Measurements from ENCODE around the gene DUSP2. TPM values are rescaled to one million over a fixed set of nuclear protein-coding genes. Genes with fewer than 3 reads are reported as not detected.
A peak's percentile ranks its signal among the peaks of the same experiment; 100 is the strongest.

Gene DUSP2
- total RNA-seq, 2 experiments from 2014 or later, result 248 to 407 TPM

DNA sequence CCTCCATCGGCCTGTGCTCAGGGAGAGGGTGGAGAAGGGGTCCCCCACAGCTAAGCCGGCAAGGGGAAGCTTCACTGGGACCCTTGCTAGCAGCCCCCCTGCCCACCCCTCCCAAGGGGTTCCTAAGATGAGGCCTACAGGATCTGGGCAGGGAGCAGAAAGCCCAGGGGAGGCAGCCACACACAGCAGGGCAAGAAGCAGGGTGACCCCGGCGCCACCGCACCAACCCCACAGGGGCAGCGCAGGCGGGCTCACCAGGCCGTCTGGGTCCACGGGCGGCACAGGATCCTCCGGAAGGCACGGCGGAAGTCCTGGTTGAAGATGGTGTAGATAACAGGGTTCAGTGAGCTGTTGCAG is 30.7 kb downstream of the DUSP2 start:
- intact Hi-C loops (cut with DNase I, micrococcal nuclease), result loop anchor here in 1 of 2 experiments (10.0 kb wide), 1 partner anchor 110 kb away; no protein-coding TSS in a partner anchor
- POLR2A ChIA-PET, result no interaction called here
- no peak for ATAC-seq
- no peaks in the 10 kb centered on the region for H3K9me3 Mint-ChIP-seq (ENCODE audit: low read depth)
- H3K4me1 Mint-ChIP-seq, result peaks cover 10% of the 10 kb centered on the region
- peaks cover 14% of the 10 kb centered on the region for H3K27me3 Mint-ChIP-seq
- H3K27ac Mint-ChIP-seq, result no peak overlapping the region
- no peaks in the 10 kb centered on the region for H3K36me3 Mint-ChIP-seq (ENCODE audit: low read depth)
- CTCF ChIA-PET, result interaction anchor here (0.7 to 4.2 kb wide), 4 partner anchors 12 to 60 kb away, joined by 3 to 33 read pairs (median 12); no protein-coding TSS in a partner anchor
- no peak overlapping the region for H3K4me3 Mint-ChIP-seq
- DNase-seq, result no peak

DNA sequence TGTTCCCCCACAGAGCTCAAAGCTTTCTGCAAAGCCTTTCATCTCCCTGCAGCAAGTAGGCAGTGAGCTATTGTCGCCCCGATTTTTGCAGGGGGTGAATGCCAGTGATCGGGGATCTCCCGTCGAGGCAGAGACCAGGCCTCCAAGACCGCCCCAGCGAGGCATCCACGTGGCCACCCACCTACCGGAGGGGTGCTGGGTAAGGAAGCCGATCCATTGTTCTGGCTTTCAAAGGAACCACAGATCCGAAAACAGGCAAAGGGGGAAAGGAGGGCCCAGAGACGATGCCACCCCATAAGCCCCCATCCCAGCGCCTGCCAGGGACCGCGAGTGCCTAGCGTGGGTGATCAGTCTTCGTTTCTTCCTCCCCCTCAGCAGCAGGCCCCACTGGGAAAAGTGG is 31.3 kb downstream of the DUSP2 start:
- intact Hi-C loops (cut with DNase I, micrococcal nuclease), result loop anchor here in 1 of 2 experiments (10.0 kb wide), 1 partner anchor 109 kb away; no protein-coding TSS in a partner anchor
- ChIA-PET CTCF (interaction anchor here (0.6 to 2.1 kb wide), 4 partner anchors 9 to 61 kb away, joined by 3 to 19 read pairs (median 3); no protein-coding TSS in a partner anchor), POLR2A (interaction anchor here (0.6 kb wide), 1 partner anchor 60 kb away, joined by 3 read pairs; no protein-coding TSS in a partner anchor)
- no peak for ATAC-seq
- H3K36me3 Mint-ChIP-seq (ENCODE audit: low read depth), result no peaks in the 10 kb centered on the region
- peaks cover 10% of the 10 kb centered on the region for H3K4me1 Mint-ChIP-seq
- peaks cover 9% of the 10 kb centered on the region for H3K27me3 Mint-ChIP-seq
- no peak overlapping the region for H3K4me3 Mint-ChIP-seq
- no peak for DNase-seq
- H3K9me3 Mint-ChIP-seq (ENCODE audit: low read depth), result no peaks in the 10 kb centered on the region
- H3K27ac Mint-ChIP-seq, result no peak overlapping the region

GRCh38 chr2:96113367-96113677 is 31.9 kb downstream of the DUSP2 start:
- ChIA-PET POLR2A (interaction anchor here (0.6 kb wide), 1 partner anchor 61 kb away, joined by 3 read pairs; no protein-coding TSS in a partner anchor), CTCF (interaction anchor here (0.7 to 2.1 kb wide), 6 partner anchors 14 to 164 kb away, joined by 3 to 19 read pairs (median 3); partner anchors contain the start of gene ASTL)
- Mint-ChIP-seq H3K9me3 (ENCODE audit: low read depth) (no peaks in the 10 kb centered on the region), H3K4me1 (peaks cover 10% of the 10 kb centered on the region), H3K36me3 (ENCODE audit: low read depth) (no peaks in the 10 kb centered on the region), H3K27me3 (peaks cover 6% of the 10 kb centered on the region), H3K4me3 (no peak overlapping the region), H3K27ac (no peak overlapping the region)
- intact Hi-C loops (cut with DNase I, micrococcal nuclease), result loop anchor here in 1 of 2 experiments (10.0 kb wide), 1 partner anchor 109 kb away; no protein-coding TSS in a partner anchor
- no peak for ATAC-seq
- DNase-seq, result peak; percentile 66

DNA sequence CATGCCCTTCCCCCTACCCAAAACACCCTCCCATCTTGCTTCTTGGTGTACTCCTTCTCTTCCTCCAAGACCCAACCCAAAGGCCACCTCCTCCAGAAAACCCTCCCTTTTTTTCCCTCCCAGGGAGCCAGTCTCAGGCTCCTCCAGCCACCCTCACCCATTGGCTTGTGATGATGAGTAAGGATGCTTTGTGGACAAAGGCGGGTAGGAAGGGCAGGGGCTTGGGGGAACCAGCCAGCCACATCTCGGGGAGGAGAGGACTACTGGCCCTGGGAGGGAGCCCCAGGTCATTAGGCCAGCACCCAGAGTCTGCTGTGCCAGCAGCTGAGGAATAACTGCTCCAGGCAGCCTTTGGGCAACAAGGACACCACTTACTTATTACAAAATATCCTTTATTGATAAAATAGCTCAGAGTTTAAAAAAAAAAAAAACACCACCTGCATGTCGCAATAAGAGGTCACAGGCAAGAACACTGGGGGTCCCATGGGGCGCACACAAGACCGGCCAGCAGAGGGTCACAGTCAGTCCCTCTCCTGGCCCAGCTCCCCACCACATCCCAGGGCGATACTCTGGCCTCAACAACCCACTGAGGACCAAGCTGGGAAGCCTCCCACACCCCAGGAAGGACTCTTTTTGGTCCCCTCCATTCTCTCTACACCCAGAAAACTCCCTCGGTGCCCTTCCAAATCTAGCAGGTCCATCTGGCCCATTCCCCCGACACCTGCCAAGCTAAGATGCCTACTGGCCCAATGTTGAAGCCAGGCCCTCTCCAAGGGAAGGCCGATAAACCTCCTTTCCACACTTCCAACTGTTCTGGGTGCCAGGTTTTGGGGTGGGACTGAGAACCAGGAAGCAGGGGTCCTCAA is 32.5 kb downstream of the DUSP2 start:
- no peak for DNase-seq
- POLR2A ChIA-PET, result interaction anchor here (0.7 kb wide), 1 partner anchor 488 kb away, joined by 3 read pairs; no protein-coding TSS in a partner anchor
- no peaks in the 10 kb centered on the region for H3K36me3 Mint-ChIP-seq (ENCODE audit: low read depth)

DNA sequence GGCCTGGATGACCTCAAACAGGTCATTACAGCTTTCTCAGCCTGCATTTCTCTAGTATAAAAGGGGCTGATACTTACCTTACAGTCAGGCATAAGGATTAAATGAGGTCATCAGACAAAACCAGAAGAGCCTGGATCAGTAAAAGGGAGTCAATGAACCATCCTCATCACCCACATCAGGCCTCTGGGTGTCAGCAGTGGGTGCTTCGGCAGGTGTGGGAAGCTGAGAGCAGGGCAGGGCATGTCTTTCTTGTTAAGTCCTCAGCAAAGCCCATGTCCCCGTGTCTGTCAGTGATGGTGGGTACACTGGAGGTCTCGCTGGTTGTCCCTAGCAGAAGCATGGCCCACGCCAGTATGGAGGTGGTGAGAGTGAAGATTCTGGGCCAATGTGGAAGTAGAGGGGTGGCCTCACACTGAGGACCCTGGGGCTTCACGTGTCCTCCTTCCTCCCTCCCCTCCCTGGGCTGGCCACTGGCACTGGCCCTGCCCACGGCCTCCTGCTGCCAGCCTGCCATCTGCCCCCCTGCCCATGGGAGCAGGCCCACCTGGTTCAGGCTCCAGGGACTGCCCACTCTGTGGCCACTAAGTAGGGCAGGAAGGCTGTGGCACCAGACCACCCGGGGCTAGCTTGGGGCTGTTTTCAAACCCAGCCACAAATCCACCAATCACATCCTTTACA is 33.3 kb downstream of the DUSP2 start:
- ChIA-PET POLR2A (no interaction called here), CTCF (interaction anchor here (0.6 to 1.8 kb wide), 5 partner anchors 27 to 119 kb away, joined by 3 to 7 read pairs (median 5); partner anchors contain the start of gene ASTL)
- Mint-ChIP-seq H3K4me1 (peaks cover 3% of the 10 kb centered on the region), H3K27me3 (peaks cover 6% of the 10 kb centered on the region), H3K27ac (no peak overlapping the region), H3K36me3 (ENCODE audit: low read depth) (no peaks in the 10 kb centered on the region), H3K9me3 (ENCODE audit: low read depth) (no peaks in the 10 kb centered on the region), H3K4me3 (no peak overlapping the region)
- ATAC-seq (peak; percentile 24), DNase-seq (peak; percentile 22)
- intact Hi-C loops (cut with DNase I, micrococcal nuclease), result loop anchor here in 1 of 2 experiments (10.0 kb wide), 1 partner anchor 107 kb away; no protein-coding TSS in a partner anchor

More for the DNA sequence above, 32.5 kb downstream of the DUSP2 start:
- no peak for ATAC-seq
- H3K27me3 Mint-ChIP-seq, result peaks cover 6% of the 10 kb centered on the region
- H3K9me3 Mint-ChIP-seq (ENCODE audit: low read depth), result no peaks in the 10 kb centered on the region
- intact Hi-C loops (cut with DNase I, micrococcal nuclease), result loop anchor here in 1 of 2 experiments (10.0 kb wide), 1 partner anchor 108 kb away; no protein-coding TSS in a partner anchor
- H3K27ac Mint-ChIP-seq, result no peak overlapping the region
- peaks cover 5% of the 10 kb centered on the region for H3K4me1 Mint-ChIP-seq
- CTCF ChIA-PET, result interaction anchor here (0.6 to 2.1 kb wide), 6 partner anchors 14 to 164 kb away, joined by 3 to 19 read pairs (median 3); partner anchors contain the start of gene ASTL
- no peak overlapping the region for H3K4me3 Mint-ChIP-seq

DNA sequence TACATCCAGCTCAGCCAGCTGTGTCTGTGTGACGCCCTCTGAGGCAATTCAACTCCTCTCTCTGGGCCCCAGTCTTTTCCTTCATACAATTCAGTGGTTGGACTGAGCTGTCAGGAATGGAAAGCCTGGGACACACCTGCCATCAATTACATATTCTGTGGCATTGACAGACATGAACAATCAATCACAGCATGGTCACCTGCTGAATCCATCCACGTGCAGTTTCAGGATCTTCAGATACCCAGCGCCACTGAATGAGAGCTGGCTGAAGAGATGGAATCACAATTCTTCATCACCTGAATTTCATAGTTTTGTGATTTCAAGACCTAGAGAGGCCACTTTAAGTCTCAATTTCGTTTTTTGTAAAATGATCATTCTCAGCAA is 34.0 kb downstream of the DUSP2 start:
- DNase-seq (no peak), ATAC-seq (no peak)
- intact Hi-C loops (cut with DNase I, micrococcal nuclease), result loop anchor here in 1 of 2 experiments (10.0 kb wide), 1 partner anchor 106 kb away; no protein-coding TSS in a partner anchor
- H3K27ac Mint-ChIP-seq, result no peak overlapping the region
- ChIA-PET CTCF (interaction anchor here (0.6 to 1.8 kb wide), 3 partner anchors 64 to 119 kb away, joined by 3 to 7 read pairs (median 5); no protein-coding TSS in a partner anchor), POLR2A (no interaction called here)
- peaks cover 3% of the 10 kb centered on the region for H3K4me1 Mint-ChIP-seq
- peaks cover 6% of the 10 kb centered on the region for H3K27me3 Mint-ChIP-seq
- H3K4me3 Mint-ChIP-seq, result no peak overlapping the region
- no peaks in the 10 kb centered on the region for H3K36me3 Mint-ChIP-seq (ENCODE audit: low read depth)
- H3K9me3 Mint-ChIP-seq (ENCODE audit: low read depth), result peaks cover under 1% of the 10 kb centered on the region

GRCh38 chr2:96110621-96111256 is 34.5 kb downstream of the DUSP2 start:
- CTCF ChIA-PET, result interaction anchor here (0.7 to 1.8 kb wide), 3 partner anchors 64 to 118 kb away, joined by 4 to 7 read pairs (median 5); no protein-coding TSS in a partner anchor
- H3K27me3 Mint-ChIP-seq, result peaks cover 4% of the 10 kb centered on the region
- DNase-seq (no peak), ATAC-seq (no peak)
- peaks cover 2% of the 10 kb centered on the region for H3K4me1 Mint-ChIP-seq
- no peak overlapping the region for H3K27ac Mint-ChIP-seq
- no peak overlapping the region for H3K4me3 Mint-ChIP-seq
- H3K36me3 Mint-ChIP-seq (ENCODE audit: low read depth), result no peaks in the 10 kb centered on the region
- POLR2A ChIA-PET, result no interaction called here
- intact Hi-C loops (cut with DNase I, micrococcal nuclease), result loop anchor here in 1 of 2 experiments (10.0 kb wide), 1 partner anchor 106 kb away; no protein-coding TSS in a partner anchor
- H3K9me3 Mint-ChIP-seq (ENCODE audit: low read depth), result peaks cover 2% of the 10 kb centered on the region

DNA sequence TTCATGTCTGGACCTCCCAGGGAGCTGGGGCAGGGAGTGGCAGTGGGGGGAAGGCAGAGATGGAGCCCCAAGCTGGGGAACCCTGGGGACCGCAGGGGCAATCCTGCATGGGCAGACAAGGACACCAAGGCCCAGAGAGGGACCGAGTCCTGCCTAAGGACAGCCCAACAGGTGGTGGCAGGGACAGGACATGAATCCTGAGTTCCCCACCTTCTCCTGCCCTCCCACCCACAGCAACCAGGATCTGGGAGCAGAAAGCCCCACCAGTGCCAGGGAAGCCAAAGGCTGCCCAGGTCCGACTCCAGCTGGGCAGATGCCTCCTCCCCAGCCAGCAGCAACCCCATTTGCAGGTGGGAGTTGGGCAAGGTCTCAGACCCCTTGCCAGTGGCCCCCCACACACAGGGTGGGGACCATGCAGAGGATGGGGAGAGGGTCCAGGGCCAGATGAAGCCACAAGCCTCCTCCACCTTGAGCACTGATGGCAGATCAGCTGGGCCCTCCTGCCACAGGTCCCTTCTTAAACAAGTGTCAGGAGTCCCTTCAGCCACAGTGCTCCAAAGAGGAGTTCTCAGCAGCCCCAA is 35.2 kb downstream of the DUSP2 start:
- CTCF ChIA-PET, result interaction anchor here (0.6 to 0.7 kb wide), 2 partner anchors 29 to 89 kb away, joined by 3 to 4 read pairs; no protein-coding TSS in a partner anchor
- ATAC-seq (no peak), DNase-seq (no peak)
- H3K27me3 Mint-ChIP-seq, result no peaks in the 10 kb centered on the region
- POLR2A ChIA-PET, result no interaction called here
- no peak overlapping the region for H3K27ac Mint-ChIP-seq
- peaks cover 5% of the 10 kb centered on the region for H3K36me3 Mint-ChIP-seq (ENCODE audit: low read depth)
- no peak overlapping the region for H3K4me3 Mint-ChIP-seq
- intact Hi-C loops (cut with DNase I, micrococcal nuclease), result loop anchor here in 1 of 2 experiments (10.0 kb wide), 1 partner anchor 105 kb away; no protein-coding TSS in a partner anchor
- peaks cover 8% of the 10 kb centered on the region for H3K9me3 Mint-ChIP-seq (ENCODE audit: low read depth)
- H3K4me1 Mint-ChIP-seq, result no peaks in the 10 kb centered on the region

DNA sequence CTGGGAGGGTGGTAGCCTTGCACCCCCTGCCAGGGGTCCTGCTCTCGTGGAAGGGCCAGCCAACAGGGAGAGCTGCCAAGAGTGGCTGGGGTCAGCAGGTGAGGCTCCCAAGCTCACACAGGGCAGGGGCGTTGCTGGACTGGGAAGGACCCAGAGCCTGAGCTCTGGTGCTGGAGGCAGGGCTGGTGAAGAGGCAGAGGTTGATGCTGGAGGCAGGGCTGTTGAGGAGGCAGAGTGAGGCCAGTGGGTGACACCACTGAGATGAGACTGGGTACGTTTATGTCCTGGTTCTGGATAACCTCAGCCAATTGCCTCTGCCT is 35.9 kb downstream of the DUSP2 start:
- CTCF ChIA-PET, result interaction anchor here (0.6 to 0.8 kb wide), 2 partner anchors 28 to 30 kb away, joined by 3 read pairs; no protein-coding TSS in a partner anchor
- POLR2A ChIA-PET, result no interaction called here
- intact Hi-C loops (cut with DNase I, micrococcal nuclease), result no loop called here
- no peaks in the 10 kb centered on the region for H3K4me1 Mint-ChIP-seq
- peaks cover 6% of the 10 kb centered on the region for H3K36me3 Mint-ChIP-seq (ENCODE audit: low read depth)
- H3K27ac Mint-ChIP-seq, result no peak overlapping the region
- DNase-seq, result no peak
- no peak for ATAC-seq
- peaks cover 8% of the 10 kb centered on the region for H3K9me3 Mint-ChIP-seq (ENCODE audit: low read depth)
- H3K27me3 Mint-ChIP-seq, result no peaks in the 10 kb centered on the region
- no peak overlapping the region for H3K4me3 Mint-ChIP-seq

DNA sequence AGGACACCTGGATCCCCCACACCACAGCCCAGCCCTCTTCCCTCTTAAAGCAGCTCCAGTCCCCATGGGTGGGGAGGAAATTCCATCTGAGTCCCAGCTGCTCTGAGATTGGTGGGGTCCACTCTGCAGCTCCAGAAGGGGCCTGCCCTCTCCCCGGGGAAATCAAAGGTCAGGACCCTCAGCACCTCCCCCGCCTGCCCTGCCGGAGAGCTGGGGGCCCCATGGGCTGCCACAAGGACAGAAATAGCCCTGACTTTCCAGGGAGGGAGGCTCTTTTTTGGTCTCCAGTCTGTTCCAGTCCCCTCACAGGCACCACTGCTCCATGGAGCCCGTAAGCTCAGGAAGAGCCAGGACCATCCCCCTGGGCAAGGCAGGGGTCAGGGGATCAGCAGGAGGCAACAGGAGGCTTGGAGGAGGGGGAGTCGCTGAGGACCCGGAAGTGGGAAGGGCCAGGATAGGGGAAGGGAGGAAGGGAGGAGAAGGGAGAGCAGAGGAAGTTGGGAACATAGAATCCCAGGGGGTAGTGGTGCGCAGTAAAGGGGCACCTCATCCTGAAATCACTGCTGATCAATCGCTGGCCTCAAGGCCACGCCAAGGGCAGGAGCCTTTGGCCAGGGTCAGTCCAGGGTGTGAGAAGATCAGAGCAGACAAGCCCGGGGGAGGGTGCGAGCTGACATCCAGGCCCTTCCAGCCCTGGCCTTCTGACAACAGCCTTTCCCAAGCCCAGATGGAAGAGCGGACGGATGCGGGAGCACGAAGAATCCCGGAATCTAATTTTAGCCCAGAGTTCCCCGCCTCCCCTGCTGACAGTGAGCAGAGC is 36.5 kb downstream of the DUSP2 start:
- H3K9me3 Mint-ChIP-seq (ENCODE audit: low read depth), result peaks cover 8% of the 10 kb centered on the region
- ChIA-PET POLR2A (no interaction called here), CTCF (interaction anchor here (0.8 kb wide), 1 partner anchor 29 kb away, joined by 3 read pairs; no protein-coding TSS in a partner anchor)
- H3K27me3 Mint-ChIP-seq, result no peaks in the 10 kb centered on the region
- peak; percentile 1 for DNase-seq
- H3K4me1 Mint-ChIP-seq, result no peaks in the 10 kb centered on the region
- intact Hi-C loops (cut with DNase I, micrococcal nuclease), result no loop called here
- peaks cover 6% of the 10 kb centered on the region for H3K36me3 Mint-ChIP-seq (ENCODE audit: low read depth)
- no peak overlapping the region for H3K4me3 Mint-ChIP-seq
- ATAC-seq, result no peak
- no peak overlapping the region for H3K27ac Mint-ChIP-seq

All from activated CD4-positive, alpha-beta T cell treated with anti-CD3 and anti-CD28 coated beads for 36 hours (primary cell).